Astrocyte of the spinal cord (primary cell): Measurements from ENCODE around the gene SCRT2.

Experiments
- DNase-seq: peaks from one replicate; pipeline ENCODE4 v3.0.0; 2011; ENCODE audit warnings: low read depth, low spot score
- H3K4me3 ChIP-seq: 2 replicates; pipeline ENCODE4 v1.5.1; 2011; ENCODE audit warnings: low read depth, mild to moderate bottlenecking, low read length, moderate library complexity
- in situ Hi-C: cut with HindIII; loops from 2 replicates; pipeline ENCODE4 v1.10.0; 2017; ENCODE audit warnings: low sequenced_read_pairs
- TF ChIP-seq, protein P1 (sequence below): IDR thresholded peaks from 2 replicates; pipeline ENCODE4 v1.5.1; 2012; ENCODE audit warnings: low read depth, mild to moderate bottlenecking, low read length, inconsistent platforms

SCRT2 gene

DNA sequence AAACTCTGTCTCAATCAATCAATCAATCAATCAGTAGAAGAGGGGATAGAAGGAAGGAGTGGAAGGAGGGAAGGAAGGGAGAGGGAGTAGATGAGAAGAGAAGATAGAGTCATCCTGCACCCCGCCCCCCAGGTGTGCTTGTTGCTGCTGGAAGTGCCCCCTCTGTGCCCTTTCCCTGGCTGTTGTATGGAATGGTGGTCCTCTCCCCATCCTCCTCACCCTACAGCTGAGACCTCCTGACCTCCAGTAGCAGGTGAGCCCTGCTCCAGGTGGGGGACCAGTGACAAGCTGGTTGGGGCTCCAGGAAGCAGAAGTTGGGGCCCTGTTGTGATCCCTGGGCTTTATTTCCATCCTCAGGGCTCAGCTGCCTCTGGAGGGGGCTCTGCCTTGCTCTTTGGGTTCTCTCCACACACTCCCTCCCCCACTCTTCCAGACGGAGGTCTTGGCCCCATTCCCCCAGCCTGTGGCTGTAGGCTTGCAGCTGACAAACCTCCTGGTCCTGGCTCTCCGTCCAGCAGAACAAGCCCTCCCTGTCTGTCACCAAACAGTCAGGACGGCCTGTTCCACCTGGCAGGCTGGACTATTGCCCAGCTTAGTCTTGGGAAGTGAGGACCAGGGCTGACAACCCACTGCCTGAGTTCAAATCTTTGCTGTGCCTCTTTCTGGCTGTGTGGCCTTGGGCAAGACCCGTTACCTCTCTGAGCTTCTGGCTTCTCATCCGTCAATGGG is 26.0 kb upstream of the SCRT2 start:
- in situ Hi-C loops = no loop called here
- TF ChIP-seq, protein P1, sequence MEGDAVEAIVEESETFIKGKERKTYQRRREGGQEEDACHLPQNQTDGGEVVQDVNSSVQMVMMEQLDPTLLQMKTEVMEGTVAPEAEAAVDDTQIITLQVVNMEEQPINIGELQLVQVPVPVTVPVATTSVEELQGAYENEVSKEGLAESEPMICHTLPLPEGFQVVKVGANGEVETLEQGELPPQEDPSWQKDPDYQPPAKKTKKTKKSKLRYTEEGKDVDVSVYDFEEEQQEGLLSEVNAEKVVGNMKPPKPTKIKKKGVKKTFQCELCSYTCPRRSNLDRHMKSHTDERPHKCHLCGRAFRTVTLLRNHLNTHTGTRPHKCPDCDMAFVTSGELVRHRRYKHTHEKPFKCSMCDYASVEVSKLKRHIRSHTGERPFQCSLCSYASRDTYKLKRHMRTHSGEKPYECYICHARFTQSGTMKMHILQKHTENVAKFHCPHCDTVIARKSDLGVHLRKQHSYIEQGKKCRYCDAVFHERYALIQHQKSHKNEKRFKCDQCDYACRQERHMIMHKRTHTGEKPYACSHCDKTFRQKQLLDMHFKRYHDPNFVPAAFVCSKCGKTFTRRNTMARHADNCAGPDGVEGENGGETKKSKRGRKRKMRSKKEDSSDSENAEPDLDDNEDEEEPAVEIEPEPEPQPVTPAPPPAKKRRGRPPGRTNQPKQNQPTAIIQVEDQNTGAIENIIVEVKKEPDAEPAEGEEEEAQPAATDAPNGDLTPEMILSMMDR = no peak
- DNase-seq = no peak
- H3K4me3 ChIP-seq = no peak overlapping the region

DNA sequence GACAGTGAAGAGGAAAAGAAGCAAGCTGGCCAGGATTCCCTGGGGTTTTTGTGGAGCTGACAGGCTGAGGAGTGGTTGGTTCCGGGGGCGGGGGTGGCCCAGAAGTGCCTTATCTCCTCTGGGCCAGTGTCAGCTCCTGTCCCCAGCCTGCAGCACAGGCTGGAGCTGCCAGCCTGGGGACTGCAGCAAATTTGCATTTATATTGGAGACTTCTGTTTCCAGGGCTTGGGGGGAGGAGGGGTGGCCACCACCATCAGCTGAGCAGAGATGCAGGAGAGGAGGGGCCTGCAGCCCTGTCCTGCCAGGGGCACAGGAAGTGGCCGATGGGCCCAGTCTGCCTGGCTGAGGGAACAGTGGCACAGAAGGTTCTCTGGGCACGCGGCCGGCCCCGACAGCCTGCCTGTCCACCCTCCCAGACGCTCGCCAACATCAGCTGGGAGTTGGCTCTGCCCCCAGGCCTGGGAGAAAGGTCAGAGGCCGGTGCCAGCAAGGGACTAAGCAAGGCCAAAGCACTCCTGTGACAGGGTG is 24.3 kb upstream of the SCRT2 start:
- DNase-seq = no peak
- TF ChIP-seq, protein P1 = no peak
- in situ Hi-C loops = no loop called here
- H3K4me3 ChIP-seq = no peak overlapping the region

DNA sequence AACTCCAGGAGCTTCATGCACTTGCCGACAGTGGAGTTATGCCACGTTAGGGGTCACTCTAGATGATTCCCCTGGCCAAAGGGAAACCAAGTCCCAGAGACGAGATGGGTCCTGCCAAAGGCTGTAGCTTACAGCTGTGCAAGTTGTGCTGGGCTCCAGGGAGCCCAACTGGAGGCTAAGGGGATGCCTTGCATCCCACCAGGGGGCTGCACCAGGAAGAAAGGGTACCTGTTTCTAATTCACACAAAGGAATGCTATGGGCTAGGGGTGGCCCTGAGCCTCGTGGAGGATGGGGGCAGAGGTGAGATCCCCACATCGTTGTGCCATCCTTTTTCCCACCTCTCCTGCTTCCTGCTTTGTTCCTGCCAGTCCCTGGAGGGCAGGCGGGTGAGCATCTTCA is 23.7 kb upstream of the SCRT2 start:
- in situ Hi-C loops = no loop called here
- TF ChIP-seq, protein P1 = no peak

DNA sequence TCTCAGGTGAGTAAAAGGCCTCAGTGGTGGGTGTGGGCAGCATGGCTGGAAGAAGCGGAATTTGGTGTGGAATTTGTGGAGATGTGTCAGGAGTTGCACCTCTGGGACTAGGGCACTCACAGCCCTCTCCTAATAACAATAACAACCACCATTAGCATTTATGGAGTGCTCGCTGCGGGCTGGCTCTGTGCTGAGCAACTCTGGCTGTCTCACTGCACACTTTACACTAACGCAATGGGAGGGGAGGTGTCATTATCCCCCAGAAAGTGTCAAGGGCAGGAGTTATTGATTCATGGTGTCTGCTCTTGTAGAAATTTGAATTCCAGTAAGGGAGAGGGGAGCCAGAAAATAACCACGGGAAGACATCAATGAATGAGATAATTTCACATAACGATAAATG is 22.7 kb upstream of the SCRT2 start:
- in situ Hi-C loops = no loop called here
- TF ChIP-seq, protein P1 = no peak
- no peak overlapping the region for H3K4me3 ChIP-seq
- no peak for DNase-seq

More for the DNA sequence above, 23.7 kb upstream of the SCRT2 start:
- no peak overlapping the region for H3K4me3 ChIP-seq
- DNase-seq = no peak

DNA sequence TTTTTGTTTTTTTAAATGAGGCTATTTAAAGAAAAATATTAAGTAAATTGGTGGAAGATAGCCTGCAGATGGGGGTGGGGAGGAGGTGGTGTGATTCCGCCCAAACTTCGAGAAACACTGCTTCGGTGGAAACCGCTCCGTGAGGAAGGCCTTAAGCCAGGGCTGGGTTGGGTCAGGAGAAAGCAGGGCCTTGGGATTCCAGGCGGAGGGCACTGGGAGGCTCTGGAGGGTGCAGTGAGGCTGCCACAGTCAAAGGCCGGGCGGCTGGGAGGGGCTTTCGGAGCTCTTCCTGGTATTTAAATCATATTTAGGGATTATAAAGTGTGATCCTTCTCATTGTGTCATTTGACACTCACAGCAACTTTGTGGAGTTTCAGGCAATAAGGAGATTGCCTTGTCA is 22.2 kb upstream of the SCRT2 start:
- TF ChIP-seq, protein P1 = no peak
- no peak for DNase-seq
- in situ Hi-C loops = no loop called here

DNA sequence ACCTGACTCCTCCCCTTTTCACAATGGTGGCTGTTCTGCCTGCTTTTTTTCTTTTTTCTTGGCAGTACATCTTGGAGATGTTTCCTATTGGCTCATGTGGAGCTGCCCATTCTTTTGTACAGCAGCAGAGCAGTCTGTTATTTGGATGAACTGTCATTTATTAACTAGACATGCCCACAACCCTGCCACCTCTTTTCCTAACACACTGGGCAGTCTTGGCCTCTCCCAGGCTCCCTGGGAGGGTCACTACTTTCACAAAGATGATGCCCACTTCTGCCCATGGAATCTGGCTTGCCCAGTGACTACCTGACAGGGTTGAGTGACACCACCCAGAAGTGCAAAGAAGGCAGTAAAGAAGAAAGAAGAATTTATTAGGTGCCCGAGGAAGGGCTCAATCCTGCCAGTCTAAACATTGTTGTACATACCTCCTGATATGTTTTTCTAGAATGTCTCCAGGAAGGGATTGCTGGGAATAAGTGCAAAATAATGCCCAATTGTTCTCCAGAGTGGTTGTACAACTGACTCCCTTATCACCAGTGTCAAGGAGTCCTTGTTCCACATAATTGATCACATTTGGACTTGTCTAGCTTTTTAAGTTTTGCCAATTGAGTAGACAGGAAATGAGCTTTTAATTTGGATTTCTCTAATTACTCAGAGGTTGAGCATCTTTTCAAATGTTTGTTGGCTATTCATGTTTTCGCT is 19.7 kb upstream of the SCRT2 start:
- in situ Hi-C loops = no loop called here

More for the DNA sequence above, 22.2 kb upstream of the SCRT2 start:
- H3K4me3 ChIP-seq = no peak overlapping the region

More for the DNA sequence above, 19.7 kb upstream of the SCRT2 start:
- TF ChIP-seq, protein P1 = no peak
- H3K4me3 ChIP-seq = no peak overlapping the region
- DNase-seq = no peak
